GM23338 (cell line): ENCODE data around the gene OPN1SW. TPM values are rescaled to one million over a fixed set of nuclear protein-coding genes. Genes with fewer than 3 reads are reported as not detected.

Source experiments
- ATAC-seq: fragments of 200-7000 bp; cut with Tn5 transposase; 3 replicates; pipeline ENCODE4 v1.9.1; 2020
- DNase-seq: peaks from one replicate; pipeline ENCODE4 v3.0.0-alpha.2; 2015; ENCODE audit warnings: low spot score
- H2AFZ ChIP-seq: fragments of 200-600 bp; sonication (generic); 2 replicates; pipeline ENCODE4 v1.8.0; 2016; ENCODE audit warnings: antibody characterized with exemption, mild to moderate bottlenecking, moderate library complexity
- H3F3A ChIP-seq: fragments of 200-600 bp; sonication (generic); replicated peaks from 2 replicates; pipeline ENCODE4 v1.8.0; 2017; ENCODE audit warnings: antibody characterized with exemption, mixed run types, low read depth
- H3K27ac ChIP-seq: fragments of 200-600 bp; sonication (generic); 2 replicates; pipeline ENCODE4 v1.6.1; 2016; ENCODE audit warnings: low read depth
- H3K27me3 ChIP-seq: fragments of 200-600 bp; sonication (generic); 2 replicates; pipeline ENCODE4 v1.8.0; 2016; ENCODE audit warnings: mild to moderate bottlenecking, mixed run types, moderate library complexity; ENCODE audit not compliant: insufficient read depth
- H3K36me3 ChIP-seq: fragments of 200-600 bp; sonication (generic); 2 replicates; pipeline ENCODE4 v1.8.0; 2016; ENCODE audit warnings: mild to moderate bottlenecking; ENCODE audit not compliant: insufficient read depth
- H3K4me1 ChIP-seq: fragments of 200-600 bp; sonication (generic); 2 replicates; pipeline ENCODE4 v1.8.0; 2016; ENCODE audit warnings: mild to moderate bottlenecking, moderate library complexity; ENCODE audit not compliant: insufficient read depth
- H3K4me2 ChIP-seq: fragments of 200-600 bp; sonication (generic); 2 replicates; pipeline ENCODE4 v1.7.1; 2017; ENCODE audit warnings: mixed run types
- H3K4me3 ChIP-seq: fragments of 200-600 bp; sonication (generic); 2 replicates; pipeline ENCODE4 v1.6.1; 2016; ENCODE audit warnings: mixed run types
- H3K79me2 ChIP-seq: fragments of 200-600 bp; sonication (generic); replicated peaks from 2 replicates; pipeline ENCODE4 v1.8.0; 2017; ENCODE audit warnings: mild to moderate bottlenecking; ENCODE audit not compliant: insufficient read depth
- H3K9me2 ChIP-seq: fragments of 200-600 bp; sonication (generic); 2 replicates; pipeline ENCODE4 v1.8.0; 2017; ENCODE audit not compliant: insufficient read depth
- H4K20me1 ChIP-seq: fragments of 200-600 bp; sonication (generic); replicated peaks from 2 replicates; pipeline ENCODE4 v1.8.0; 2017; ENCODE audit warnings: mild to moderate bottlenecking; ENCODE audit not compliant: insufficient read depth
- H3K27ac Mint-ChIP-seq: 2 replicates; pipeline ENCODE4 v1.8.0; 2020; ENCODE audit warnings: inconsistent platforms, mild to moderate bottlenecking, moderate library complexity, mixed read lengths
- H3K27me3 Mint-ChIP-seq: 3 replicates; pipeline ENCODE4 v1.8.0; 2022; ENCODE audit warnings: low read depth, mild to moderate bottlenecking, moderate library complexity, mixed read lengths, inconsistent platforms; ENCODE audit not compliant: insufficient read depth, poor library complexity
- H3K36me3 Mint-ChIP-seq: 3 replicates; pipeline ENCODE4 v1.8.0; 2021; ENCODE audit warnings: low read depth, mild to moderate bottlenecking, inconsistent platforms, moderate library complexity, mixed read lengths
- H3K4me1 Mint-ChIP-seq: 3 replicates; pipeline ENCODE4 v1.8.0; 2020; ENCODE audit warnings: mild to moderate bottlenecking, inconsistent platforms, mixed read lengths
- H3K4me3 Mint-ChIP-seq: 3 replicates; pipeline ENCODE4 v1.8.0; 2021; ENCODE audit warnings: moderate library complexity, mild to moderate bottlenecking, inconsistent platforms, mixed read lengths
- H3K9me3 Mint-ChIP-seq: 3 replicates; pipeline ENCODE4 v1.8.0; 2020; ENCODE audit warnings: moderate library complexity, mild to moderate bottlenecking, inconsistent platforms, mixed read lengths
- CREB1 ChIP-seq: fragments of 250-450 bp; sonication (Bioruptor Pico); IDR thresholded peaks from 2 replicates; pipeline ENCODE4 v1.5.0; 2020; ENCODE audit warnings: low read depth, mild to moderate bottlenecking, moderate library complexity
- CTCF ChIP-seq, 2 experiments: fragments of 200-600 bp in 1 of 2; sonication (generic) in 1 of 2; conservative IDR thresholded peaks; 2 replicates each; pipeline versions ENCODE4 v1.5.1 to v1.6.1; 2016 to 2017; ENCODE audit warnings: antibody characterized with exemption in 2 of 2, low read depth in 2 of 2, mild to moderate bottlenecking in 2 of 2, moderate library complexity in 1 of 2
- JUNB ChIP-seq: IDR thresholded peaks from one replicate; pipeline ENCODE4 v1.6.1; 2016; ENCODE audit warnings: antibody characterized with exemption; ENCODE audit not compliant: unreplicated experiment
- NANOG ChIP-seq: IDR thresholded peaks from 2 replicates; pipeline ENCODE4 v1.6.1; 2016; ENCODE audit warnings: antibody characterized with exemption, borderline replicate concordance
- REST ChIP-seq: IDR thresholded peaks from one replicate; pipeline ENCODE4 v1.6.1; 2018; ENCODE audit warnings: antibody characterized with exemption; ENCODE audit not compliant: unreplicated experiment
- ZNF331 ChIP-seq: fragments of 250-450 bp; sonication (Bioruptor Pico); IDR thresholded peaks from 2 replicates; pipeline ENCODE4 v1.5.0; 2020; ENCODE audit warnings: low read depth, mild to moderate bottlenecking, moderate library complexity
- polyA plus RNA-seq: library from polyadenylated mRNA; unstranded; fragments of >200 nt; fragmentation: Nextera tagmentation; extraction: Ambion mirVana; gene quantifications from 2 replicates; pipeline ENCODE4 v1.2.1, GENCODE V29; 2016
- total RNA-seq: library from RNA; depleted of rRNA; stranded (reverse); fragments of >200 nt; shearing (Covaris generic); gene quantifications from 2 replicates; pipeline ENCODE4 v1.2.3, GENCODE V29; 2014
- TF ChIP-seq, protein P1 (sequence below): fragments of 250-450 bp; sonication (Bioruptor Pico); IDR thresholded peaks from 2 replicates; pipeline ENCODE4 v1.5.0; 2020; ENCODE audit warnings: mild to moderate bottlenecking, moderate library complexity

The OPN1SW gene
- total and polyA plus RNA-seq, 2 experiments from 2014 or later, result 0.50 TPM; not detected in 1

GRCh38 chr7:128774029-128774689 lies 1.4 kb downstream of the OPN1SW start:
- TF ChIP-seq ZNF331 (CRISPR knock-in tag) (no peak), CTCF (conservative IDR thresholded peaks at IDR 0.05; ENCODE audit: low read depth in 2 of 2) (no peak), JUNB (no peak), NANOG (no peak), CREB1 (no peak), REST (no peak)
- TF ChIP-seq, protein P1, sequence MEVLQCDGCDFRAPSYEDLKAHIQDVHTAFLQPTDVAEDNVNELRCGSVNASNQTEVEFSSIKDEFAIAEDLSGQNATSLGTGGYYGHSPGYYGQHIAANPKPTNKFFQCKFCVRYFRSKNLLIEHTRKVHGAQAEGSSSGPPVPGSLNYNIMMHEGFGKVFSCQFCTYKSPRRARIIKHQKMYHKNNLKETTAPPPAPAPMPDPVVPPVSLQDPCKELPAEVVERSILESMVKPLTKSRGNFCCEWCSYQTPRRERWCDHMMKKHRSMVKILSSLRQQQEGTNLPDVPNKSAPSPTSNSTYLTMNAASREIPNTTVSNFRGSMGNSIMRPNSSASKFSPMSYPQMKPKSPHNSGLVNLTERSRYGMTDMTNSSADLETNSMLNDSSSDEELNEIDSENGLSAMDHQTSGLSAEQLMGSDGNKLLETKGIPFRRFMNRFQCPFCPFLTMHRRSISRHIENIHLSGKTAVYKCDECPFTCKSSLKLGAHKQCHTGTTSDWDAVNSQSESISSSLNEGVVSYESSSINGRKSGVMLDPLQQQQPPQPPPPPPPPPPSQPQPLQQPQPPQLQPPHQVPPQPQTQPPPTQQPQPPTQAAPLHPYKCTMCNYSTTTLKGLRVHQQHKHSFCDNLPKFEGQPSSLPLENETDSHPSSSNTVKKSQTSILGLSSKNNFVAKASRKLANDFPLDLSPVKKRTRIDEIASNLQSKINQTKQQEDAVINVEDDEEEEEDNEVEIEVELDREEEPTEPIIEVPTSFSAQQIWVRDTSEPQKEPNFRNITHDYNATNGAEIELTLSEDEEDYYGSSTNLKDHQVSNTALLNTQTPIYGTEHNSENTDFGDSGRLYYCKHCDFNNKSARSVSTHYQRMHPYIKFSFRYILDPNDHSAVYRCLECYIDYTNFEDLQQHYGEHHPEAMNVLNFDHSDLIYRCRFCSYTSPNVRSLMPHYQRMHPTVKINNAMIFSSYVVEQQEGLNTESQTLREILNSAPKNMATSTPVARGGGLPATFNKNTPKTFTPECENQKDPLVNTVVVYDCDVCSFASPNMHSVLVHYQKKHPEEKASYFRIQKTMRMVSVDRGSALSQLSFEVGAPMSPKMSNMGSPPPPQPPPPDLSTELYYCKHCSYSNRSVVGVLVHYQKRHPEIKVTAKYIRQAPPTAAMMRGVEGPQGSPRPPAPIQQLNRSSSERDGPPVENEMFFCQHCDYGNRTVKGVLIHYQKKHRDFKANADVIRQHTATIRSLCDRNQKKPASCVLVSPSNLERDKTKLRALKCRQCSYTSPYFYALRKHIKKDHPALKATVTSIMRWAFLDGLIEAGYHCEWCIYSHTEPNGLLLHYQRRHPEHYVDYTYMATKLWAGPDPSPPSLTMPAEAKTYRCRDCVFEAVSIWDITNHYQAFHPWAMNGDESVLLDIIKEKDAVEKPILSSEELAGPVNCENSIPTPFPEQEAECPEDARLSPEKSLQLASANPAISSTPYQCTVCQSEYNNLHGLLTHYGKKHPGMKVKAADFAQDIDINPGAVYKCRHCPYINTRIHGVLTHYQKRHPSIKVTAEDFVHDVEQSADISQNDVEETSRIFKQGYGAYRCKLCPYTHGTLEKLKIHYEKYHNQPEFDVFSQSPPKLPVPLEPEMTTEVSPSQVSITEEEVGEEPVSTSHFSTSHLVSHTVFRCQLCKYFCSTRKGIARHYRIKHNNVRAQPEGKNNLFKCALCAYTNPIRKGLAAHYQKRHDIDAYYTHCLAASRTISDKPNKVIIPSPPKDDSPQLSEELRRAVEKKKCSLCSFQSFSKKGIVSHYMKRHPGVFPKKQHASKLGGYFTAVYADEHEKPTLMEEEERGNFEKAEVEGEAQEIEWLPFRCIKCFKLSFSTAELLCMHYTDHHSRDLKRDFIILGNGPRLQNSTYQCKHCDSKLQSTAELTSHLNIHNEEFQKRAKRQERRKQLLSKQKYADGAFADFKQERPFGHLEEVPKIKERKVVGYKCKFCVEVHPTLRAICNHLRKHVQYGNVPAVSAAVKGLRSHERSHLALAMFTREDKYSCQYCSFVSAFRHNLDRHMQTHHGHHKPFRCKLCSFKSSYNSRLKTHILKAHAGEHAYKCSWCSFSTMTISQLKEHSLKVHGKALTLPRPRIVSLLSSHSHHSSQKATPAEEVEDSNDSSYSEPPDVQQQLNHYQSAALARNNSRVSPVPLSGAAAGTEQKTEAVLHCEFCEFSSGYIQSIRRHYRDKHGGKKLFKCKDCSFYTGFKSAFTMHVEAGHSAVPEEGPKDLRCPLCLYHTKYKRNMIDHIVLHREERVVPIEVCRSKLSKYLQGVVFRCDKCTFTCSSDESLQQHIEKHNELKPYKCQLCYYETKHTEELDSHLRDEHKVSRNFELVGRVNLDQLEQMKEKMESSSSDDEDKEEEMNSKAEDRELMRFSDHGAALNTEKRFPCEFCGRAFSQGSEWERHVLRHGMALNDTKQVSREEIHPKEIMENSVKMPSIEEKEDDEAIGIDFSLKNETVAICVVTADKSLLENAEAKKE (CRISPR knock-in tag), result no peak
- DNase-seq (no peak), ATAC-seq (no peak)
- H3K4me3 ChIP-seq, result no peak overlapping the region
- Mint-ChIP-seq H3K36me3 (peaks cover 47% of the 10 kb centered on the region), H3K27ac (no peak overlapping the region), H3K4me3 (no peak overlapping the region), H3K4me1 (no peaks in the 10 kb centered on the region), H3K27me3 (peaks cover 2% of the 10 kb centered on the region), H3K9me3 (peaks cover 21% of the 10 kb centered on the region)
- no peaks in the 10 kb centered on the region for H3K27me3 ChIP-seq
- no peak overlapping the region for H3K4me2 ChIP-seq
- H3K4me1 ChIP-seq, result no peaks in the 10 kb centered on the region
- 0 out of 2 replicates have a peak, but pooled peaks cover 7% of the 10 kb centered on the region for H4K20me1 ChIP-seq
- H3K9me2 ChIP-seq, result no peaks in the 10 kb centered on the region
- H2AFZ ChIP-seq, result no peak overlapping the region
- no peaks in the 10 kb centered on the region for H3K79me2 ChIP-seq
- peaks cover 28% of the 10 kb centered on the region for H3K36me3 ChIP-seq
- H3F3A ChIP-seq, result 0 out of 2 replicates have a peak, but pooled peaks cover 4% of the 10 kb centered on the region
- no peak overlapping the region for H3K27ac ChIP-seq
